Middle frontal gyrus (tissue), 1 donor: ENCODE measurements around the gene TCEANC.

Experiments
- DNase-seq: peaks from one replicate; pipeline ENCODE4 v3.0.0-alpha.2; 2015; ENCODE audit warnings: low spot score; ENCODE audit errors: extremely low spot score

TCEANC gene

DNA sequence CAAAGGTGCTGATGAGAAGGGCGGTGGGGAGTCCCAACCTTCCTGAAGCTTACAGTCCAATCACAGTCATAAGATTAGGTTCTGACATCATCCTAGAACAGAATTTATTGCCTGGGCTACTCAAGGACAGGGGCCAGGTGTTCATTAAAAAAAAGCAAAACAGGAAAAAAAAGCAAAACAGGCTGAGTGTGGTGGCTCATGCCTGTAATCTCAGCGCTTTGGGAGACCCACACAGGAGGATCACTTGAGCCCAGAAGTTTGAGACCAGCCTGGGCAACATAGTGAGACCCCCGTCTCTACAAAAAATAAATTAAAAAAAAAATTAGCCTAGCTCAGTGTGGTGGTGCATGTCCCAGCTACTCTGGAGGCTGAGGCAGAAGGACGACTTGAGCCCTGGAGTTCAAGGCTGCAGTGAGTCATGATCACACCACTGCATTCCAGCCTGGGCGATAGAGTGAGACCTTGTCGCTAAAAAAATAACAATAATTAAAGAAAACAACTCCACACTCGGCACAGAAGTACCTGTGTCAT, 39.0 kb downstream of the TCEANC start:
- DNase-seq, result no peak

DNA sequence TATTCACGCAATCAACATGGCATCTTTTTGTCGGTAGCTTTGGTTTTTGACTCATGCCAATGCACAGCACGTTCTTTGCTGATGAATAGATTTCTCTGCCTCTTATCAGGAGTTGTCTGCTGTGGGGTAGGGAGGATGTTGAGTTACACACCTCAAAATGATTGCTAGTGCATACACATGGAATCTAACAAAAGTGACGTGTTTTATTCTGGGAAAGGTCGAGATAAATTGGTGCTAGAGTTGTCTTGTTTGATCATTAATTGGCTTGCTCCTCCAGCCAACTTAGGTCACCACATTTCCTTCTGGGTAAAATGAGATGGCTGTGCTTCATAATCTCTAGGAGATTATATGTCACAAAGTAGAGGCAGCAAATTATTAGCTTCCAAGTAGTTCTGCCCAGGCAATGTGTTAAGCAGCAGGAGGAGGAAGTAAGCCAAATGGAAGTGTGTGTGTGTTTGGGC, 39.9 kb downstream of the TCEANC start:
- DNase-seq, result no peak

DNA sequence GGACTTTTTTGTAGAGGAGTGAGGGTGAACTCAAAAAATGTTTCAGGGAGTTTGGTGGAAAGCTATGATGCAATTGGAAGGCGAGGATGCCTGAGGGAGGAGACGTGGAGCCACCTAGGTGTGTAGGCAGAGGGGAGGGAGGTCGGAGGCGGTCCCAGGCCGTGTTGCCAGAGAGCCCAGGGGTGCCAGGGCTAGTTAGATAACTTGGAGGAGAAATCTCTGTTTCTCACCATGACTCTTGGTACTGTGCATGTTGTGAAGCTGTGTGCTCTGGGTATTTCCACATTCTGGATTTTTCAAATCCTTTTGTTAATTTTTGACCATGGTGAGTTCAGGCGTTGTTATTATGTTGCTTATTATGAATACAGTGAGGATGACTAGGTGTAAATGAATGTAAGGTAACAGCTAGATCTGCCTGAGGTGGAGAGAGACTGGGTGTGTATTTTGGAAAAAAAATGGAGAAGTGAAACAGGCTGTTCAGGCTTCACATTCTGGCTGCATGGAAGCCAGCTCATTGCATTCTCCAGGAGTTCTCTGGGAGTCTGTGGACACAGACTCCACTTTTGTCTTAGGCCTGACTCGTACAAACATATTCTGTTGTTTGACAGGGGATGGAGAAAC, 40.5 kb downstream of the TCEANC start:
- DNase-seq, result no peak

DNA sequence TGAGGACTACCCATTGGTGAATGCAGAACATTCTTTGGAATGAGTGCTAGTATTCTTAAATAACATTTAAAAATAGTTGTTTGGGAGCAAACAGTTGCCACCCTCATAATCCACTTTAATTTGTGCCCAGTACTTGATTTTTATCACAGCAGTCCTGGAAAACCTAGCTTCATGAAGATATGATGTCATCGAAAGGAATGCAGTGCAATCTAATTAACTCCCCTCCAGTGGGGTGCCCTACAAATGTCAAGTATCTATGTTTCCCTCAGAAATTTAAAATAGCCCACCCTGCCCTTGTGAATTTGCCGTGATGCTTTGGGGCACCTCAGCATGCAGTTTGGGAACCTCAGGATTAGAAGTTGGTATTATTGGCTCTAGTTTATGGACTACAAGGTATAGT, 41.4 kb downstream of the TCEANC start:
- no peak for DNase-seq

DNA sequence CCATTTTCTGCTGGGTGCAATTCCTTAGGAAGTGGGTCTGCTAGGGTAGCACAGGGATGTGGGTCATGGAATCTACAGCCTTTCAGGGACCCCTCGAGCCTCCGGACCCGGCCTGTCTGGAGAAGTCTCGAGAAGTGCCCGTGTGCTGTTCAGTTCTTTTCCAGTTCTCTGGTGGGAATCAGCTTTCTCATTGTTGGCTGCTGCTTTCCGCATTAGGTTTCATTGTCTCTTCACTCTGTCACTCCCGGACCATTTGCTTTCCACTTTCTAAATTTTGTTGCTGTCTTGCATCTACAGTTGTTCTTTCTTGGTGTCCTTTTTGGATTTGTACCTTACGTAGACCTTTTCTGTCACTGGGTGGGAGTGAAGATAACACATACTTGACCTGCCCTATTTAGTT, 42.0 kb downstream of the TCEANC start:
- no peak for DNase-seq

DNA sequence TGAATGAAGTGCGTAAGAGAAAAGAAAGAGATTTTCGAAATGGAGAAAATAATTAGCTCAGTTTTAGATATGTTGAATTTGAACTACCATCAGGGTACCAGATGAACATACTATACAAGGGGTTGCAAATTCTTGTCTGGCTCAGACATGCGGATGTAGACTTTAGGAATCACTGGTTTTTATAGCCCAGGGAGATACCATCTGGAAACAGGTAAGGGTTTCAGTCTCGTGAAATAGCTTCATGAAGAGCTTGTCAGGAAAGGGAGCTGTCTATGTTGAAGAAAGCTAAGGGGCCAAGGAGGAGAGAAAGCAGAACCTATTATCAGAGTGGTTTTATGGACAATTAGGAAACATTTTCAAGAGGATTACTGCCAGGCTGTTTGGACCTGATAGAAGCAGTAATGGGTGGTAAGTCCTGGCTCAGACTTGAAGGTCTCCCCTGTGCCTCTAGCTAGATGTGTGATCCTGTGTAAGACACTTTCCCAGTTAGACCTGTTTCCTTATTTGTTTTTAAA, 42.7 kb downstream of the TCEANC start:
- DNase-seq, result no peak

DNA sequence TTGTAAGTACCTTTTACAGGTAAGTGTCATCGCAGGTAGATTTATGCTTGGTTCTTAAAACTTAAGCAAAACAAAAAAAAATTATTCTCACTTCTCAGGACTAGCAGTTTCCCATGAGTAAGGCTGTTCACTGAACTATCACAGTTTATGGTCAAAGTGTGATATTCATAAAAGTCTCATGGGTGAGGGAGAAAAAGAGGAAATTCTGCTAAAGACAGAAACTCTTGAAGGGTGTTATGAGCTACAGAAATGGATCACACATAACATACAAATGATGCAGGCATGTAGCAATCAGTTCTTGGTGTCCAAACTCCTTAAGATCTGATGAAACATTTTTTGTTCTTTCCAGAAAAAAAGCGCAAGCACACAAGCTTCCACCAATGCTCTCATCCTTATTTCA, 44.5 kb downstream of the TCEANC start:
- no peak for DNase-seq

DNA sequence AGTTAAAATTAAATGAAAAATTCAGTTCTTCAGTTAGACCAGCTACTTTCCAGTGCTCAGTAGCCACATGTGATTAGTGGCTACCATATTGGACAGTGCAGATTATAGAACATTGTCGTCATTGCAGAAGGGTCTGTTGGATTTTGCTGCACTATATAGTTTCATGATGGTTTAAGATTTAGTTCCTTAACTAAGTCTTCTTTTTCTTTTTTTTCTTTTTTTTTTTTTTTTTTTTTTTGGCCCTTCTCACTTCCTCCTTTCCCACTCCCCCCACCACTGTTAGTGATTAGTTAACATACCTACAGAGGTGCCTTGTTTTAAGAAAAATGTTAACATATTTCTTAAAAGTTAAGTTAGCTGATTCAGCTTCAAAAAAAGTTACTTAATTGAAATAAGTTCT, 45.0 kb downstream of the TCEANC start:
- no peak for DNase-seq

DNA sequence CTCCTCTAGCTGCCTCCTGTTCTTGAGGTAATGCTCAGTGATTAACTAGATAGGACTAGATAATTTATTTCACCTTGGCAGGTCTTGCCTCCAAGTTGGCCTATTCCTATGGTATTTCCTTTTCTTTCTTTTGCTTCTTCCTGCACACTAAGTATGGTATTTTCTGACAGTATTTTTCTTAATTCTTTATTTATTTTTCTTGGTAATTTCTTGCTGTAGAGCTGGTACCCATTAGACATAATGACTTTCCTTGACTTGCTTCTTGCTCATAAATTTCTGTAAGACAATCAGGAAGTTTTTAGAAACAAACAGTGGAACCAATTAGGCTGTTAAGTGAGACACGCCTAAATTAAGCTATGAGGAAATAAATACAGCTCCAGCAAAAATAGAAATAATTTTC, 45.5 kb downstream of the TCEANC start:
- DNase-seq, result no peak

DNA sequence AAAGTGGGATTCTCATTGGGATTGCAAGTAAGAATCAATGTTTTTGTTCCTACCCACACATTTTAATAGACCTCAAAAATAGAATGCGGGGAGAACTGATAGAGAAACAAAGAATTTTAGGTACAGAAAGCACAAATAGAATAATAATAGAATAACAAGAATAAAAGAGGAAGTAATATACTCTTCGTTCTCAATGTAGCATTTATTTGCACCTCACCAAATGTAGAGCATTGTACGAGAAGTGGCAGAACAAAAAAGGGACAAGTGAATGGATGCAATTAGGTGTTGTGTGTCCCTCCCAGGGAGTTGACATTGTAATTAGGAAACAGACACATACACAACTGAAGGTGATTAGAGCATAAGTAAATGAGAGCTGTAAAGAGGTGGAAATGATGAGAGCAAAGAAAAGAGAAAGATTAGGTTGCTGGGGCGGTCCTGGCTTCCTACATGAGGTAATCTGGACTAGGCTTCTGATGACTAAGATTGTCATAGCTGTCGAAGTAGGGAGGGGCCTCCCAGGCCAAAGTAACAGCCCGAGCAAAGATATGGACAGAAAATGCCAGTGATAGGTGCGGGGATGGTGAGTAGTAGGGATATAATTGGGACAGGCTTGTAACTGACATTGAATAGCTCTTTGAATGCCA, 46.4 kb downstream of the TCEANC start:
- no peak for DNase-seq

DNA sequence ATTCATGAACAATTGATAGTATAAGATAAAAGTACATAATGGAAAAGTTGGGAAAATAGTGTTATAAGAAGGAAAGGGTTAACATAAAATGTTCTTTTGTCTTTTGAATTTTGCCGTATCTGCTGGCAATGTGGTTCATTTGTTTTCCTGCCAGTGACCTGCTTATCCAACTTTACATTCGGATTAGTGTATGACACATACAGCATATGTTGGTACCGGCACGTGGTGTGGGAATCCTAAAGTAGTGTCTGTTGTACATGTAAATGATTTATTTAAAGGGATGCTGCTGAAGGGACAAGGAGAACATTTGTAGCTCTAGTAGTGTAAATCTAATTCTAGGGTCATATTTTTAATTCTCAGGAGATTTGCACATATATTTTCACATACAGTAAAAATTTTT, 47.4 kb downstream of the TCEANC start:
- no peak for DNase-seq

DNA sequence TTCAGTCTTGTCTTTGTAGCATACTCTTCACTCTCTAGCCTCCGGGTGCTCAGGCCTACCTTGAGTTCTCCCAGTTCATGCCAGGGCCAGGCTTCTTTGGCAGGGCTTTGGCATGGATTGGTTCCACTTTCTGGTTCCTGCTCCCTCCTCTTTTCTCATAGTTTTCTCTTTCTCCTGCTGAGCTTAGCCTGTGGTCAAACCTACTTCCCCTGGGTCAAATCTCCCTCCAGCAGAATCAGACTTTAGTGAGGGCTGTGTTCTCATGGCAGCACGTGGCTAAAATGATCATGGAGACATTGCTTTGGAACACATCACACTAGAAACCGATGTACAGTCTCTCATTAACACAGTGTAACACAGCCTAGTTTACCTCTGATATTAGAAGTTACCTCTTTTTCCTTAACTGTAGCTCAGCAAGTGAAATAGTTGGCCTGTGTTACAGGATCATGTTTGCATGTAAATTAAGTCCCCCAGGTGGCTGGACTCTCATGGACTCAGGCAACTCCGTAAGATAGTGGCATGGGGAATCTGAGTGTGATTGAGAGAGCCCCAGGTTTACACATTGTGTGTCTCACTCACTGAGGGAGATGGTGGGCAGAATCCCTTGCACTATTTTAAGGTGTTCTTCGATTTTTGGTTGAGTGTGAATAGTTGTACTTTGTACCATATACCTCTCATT, 49.3 kb downstream of the TCEANC start:
- no peak for DNase-seq

DNA sequence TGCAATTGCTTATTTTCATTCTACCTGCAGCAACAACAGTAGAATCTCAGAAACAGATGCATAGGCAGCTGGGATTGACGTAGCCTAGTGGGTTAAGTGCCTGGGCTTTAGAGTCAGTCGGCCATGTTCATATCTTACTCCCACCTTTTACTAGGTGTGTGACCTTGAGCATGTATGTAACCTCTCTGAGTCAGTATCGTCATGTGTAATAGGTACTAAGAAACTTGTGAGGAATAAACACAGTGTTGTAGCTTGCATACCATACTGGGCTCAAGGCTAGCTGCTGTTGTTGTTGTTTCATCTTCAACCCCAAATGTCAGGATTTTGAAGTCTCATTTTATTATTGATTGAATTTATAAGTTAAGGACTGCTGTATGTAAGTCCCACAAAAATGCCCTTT, 50.2 kb downstream of the TCEANC start:
- no peak for DNase-seq

DNA sequence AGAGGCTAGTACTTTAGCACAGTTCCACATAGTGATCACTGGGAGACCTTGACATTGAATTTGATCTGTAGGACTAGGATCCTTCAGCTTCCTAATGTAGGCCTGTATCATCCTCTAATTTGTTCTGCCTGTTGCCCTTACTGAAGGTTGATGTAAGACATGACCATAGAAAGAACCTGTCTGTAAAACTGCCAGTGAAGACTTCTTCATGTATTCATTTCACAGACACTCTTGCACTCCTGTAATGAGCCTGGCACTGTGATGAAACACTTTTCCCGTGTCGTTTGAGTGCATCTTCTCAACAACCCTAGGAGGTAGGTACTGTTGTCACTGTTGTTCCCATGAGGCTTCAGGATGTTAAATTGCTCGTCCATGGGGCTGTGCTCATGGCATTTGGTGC, 50.6 kb downstream of the TCEANC start:
- no peak for DNase-seq

DNA sequence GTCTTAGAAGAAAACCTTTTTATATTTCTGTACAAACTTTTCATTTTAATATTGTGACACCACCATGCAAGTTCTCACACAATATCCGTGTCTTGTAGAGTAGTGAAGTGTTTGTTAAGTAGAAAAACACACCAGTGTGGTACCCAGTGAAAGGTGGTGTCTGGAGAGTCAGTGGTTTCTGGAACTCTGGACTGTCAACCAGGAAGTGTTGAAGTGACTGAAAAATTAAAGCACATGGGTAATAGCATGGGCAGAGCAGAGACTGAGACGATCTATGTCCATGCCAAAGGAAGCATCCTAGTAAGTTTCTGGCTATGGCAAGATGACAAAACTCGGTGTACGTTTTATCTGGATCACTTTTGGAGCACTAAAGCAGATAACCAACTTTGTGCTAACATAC, 58.2 kb downstream of the TCEANC start:
- no peak for DNase-seq
